ENCODE measurements around the gene TPO. TPM values are rescaled to one million over a fixed set of nuclear protein-coding genes. Genes with fewer than 3 reads are reported as not detected.
"Not testable (repeated sequence)": the region's sequence is repeated elsewhere in the genome, so short reads cannot be mapped to it uniquely, and the experiment has no call there.

TPO gene
- total RNA-seq, 2 donors from 2014 or later = not detected

GRCh38 chr2:1563943-1564891, 151.0 kb downstream of the TPO start:
- H3K4me3 Mint-ChIP-seq = no peak overlapping the region
- 95 to 96% methylated on average over 17 to 23 of the region's 23 CpGs for WGBS, 2 experiments (ENCODE audit: insufficient coverage in 1 of 2, insufficient read length in 1 of 2)
- TF ChIP-seq CTCF (conservative IDR thresholded peaks at IDR 0.05) = no peak
- H3K27me3 ChIP-seq (ENCODE audit: control insufficient read depth, insufficient read depth, low read length, poor library complexity, severe bottlenecking) = no peaks in the 10 kb centered on the region
- H3K36me3 ChIP-seq (ENCODE audit: control insufficient read depth, insufficient read depth, low read length) = no peaks in the 10 kb centered on the region
- no peaks in the 10 kb centered on the region for H3K9me3 ChIP-seq (ENCODE audit: control insufficient read depth, low read length)
- H3K9me3 Mint-ChIP-seq = peaks cover 13% of the 10 kb centered on the region
- DNase-seq = no peak
- H3K4me1 ChIP-seq (ENCODE audit: control insufficient read depth, insufficient read depth, low read length) = peaks cover 3% of the 10 kb centered on the region
- no peak overlapping the region for H3K27ac ChIP-seq (ENCODE audit: low read depth, low read length)
- peaks cover 14% of the 10 kb centered on the region for H3K4me1 Mint-ChIP-seq
- peaks cover 2% of the 10 kb centered on the region for H3K27me3 Mint-ChIP-seq (ENCODE audit: insufficient read depth)
- no peak overlapping the region for H3K9ac ChIP-seq (ENCODE audit: extremely low read depth, low read length, poor library complexity, severe bottlenecking)
- no peak overlapping the region for H3K4me3 ChIP-seq (ENCODE audit: low read length)
- no peak overlapping the region for H3K27ac Mint-ChIP-seq
- peaks cover 2% of the 10 kb centered on the region for H3K36me3 Mint-ChIP-seq (ENCODE audit: low read depth)

- no peak overlapping the region for H3K27ac Mint-ChIP-seq
- TF ChIP-seq CTCF (conservative IDR thresholded peaks at IDR 0.05) = no peak
- H3K27ac ChIP-seq (ENCODE audit: low read depth, low read length) = no peak overlapping the region
- 96% methylated on average over 19 to 34 of the region's 34 CpGs for WGBS, 2 experiments (ENCODE audit: insufficient coverage in 1 of 2, insufficient read length in 1 of 2)
- no peak overlapping the region for H3K9ac ChIP-seq (ENCODE audit: extremely low read depth, low read length, poor library complexity, severe bottlenecking)
- peaks cover 2% of the 10 kb centered on the region for H3K36me3 Mint-ChIP-seq (ENCODE audit: low read depth)
- no peaks in the 10 kb centered on the region for H3K9me3 ChIP-seq (ENCODE audit: control insufficient read depth, low read length)
- no peaks in the 10 kb centered on the region for H3K27me3 ChIP-seq (ENCODE audit: control insufficient read depth, insufficient read depth, low read length, poor library complexity, severe bottlenecking)
- no peak overlapping the region for H3K4me3 Mint-ChIP-seq
- DNase-seq = no peak
- no peaks in the 10 kb centered on the region for H3K4me1 ChIP-seq (ENCODE audit: control insufficient read depth, insufficient read depth, low read length)
- no peaks in the 10 kb centered on the region for H3K36me3 ChIP-seq (ENCODE audit: control insufficient read depth, insufficient read depth, low read length)
- peaks cover 7% of the 10 kb centered on the region for H3K4me1 Mint-ChIP-seq
- H3K27me3 Mint-ChIP-seq (ENCODE audit: insufficient read depth) = peaks cover 13% of the 10 kb centered on the region
- H3K9me3 Mint-ChIP-seq = peaks cover 13% of the 10 kb centered on the region
- no peak overlapping the region for H3K4me3 ChIP-seq (ENCODE audit: low read length)
Measured at GRCh38 chr2:1567556-1568344, 154.5 kb downstream of the TPO start.

- peaks cover 13% of the 10 kb centered on the region for H3K9me3 Mint-ChIP-seq
- H3K4me3 Mint-ChIP-seq; H3K4me1 Mint-ChIP-seq; H3K4me3 ChIP-seq (ENCODE audit: low read length); H3K27ac Mint-ChIP-seq; H3K9me3 ChIP-seq (ENCODE audit: control insufficient read depth, low read length); H3K9ac ChIP-seq (ENCODE audit: extremely low read depth, low read length, poor library complexity, severe bottlenecking); H3K36me3 ChIP-seq (ENCODE audit: control insufficient read depth, insufficient read depth, low read length); H3K27me3 ChIP-seq (ENCODE audit: control insufficient read depth, insufficient read depth, low read length, poor library complexity, severe bottlenecking); H3K27ac ChIP-seq (ENCODE audit: low read depth, low read length); H3K4me1 ChIP-seq (ENCODE audit: control insufficient read depth, insufficient read depth, low read length); H3K36me3 Mint-ChIP-seq (ENCODE audit: low read depth); DNase-seq: not testable (repeated sequence)
- 94% methylated on average over 25 to 39 of the region's 39 CpGs for WGBS, 2 experiments (ENCODE audit: insufficient coverage in 1 of 2, insufficient read length in 1 of 2)
- peaks cover 17% of the 10 kb centered on the region for H3K27me3 Mint-ChIP-seq (ENCODE audit: insufficient read depth)
Measured at GRCh38 chr2:1568345-1568668, 155.0 kb downstream of the TPO start.
